GM18907 (cell line): ENCODE data around the gene TRABD2B.

Source experiments
- ATAC-seq: cut with Tn5 transposase; IDR thresholded peaks from one replicate; pipeline ENCODE4 v1.9.1; 2021; ENCODE audit warnings: mild to moderate bottlenecking, moderate library complexity; ENCODE audit not compliant: unreplicated experiment

The TRABD2B gene

DNA sequence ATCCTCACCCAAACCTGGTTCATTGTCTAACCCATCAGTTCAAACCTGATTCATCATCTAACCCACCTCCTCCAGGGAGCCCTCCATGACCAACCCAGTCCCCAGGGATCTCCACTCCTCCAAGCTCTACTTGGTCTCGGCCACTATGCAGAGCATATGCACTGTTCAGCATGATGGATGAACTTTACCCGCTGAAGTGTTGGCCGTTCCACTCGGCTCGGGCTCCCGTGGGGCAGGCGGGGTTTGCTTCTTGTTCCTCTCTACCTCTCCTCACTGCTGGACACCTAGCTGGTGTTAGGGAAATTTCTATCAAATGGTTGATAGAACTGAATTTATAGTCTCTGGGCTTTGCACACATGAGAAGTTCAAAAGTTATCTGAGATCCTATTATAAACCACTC lies 111.0 kb downstream of the TRABD2B start:
- no peak for ATAC-seq

- no peak for ATAC-seq
These were observed 111.9 kb downstream of the TRABD2B start for GRCh38 chr1:47885062-47885830.

DNA sequence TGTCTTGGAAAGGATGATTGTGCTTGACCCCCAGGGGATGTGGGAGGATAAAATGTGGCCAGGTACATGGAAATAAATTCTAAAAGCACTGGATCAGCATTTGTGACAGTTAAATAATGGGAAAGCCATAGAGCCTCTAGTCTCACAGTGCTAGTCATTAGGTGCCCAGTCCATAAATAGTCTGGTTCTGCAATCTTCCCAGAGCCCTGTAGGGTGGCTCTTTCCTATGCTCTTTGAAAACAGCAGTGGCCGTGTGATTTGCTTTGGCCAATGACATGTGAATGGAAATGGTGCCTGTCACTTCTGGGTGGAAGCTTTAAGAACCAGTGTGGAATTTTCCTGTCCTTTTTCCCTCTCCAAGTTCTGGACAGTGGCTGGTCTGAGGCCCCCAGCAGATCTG lies 113.2 kb downstream of the TRABD2B start:
- no peak for ATAC-seq

- no peak for ATAC-seq
These were observed 115.4 kb downstream of the TRABD2B start for GRCh38 chr1:47881505-47882442.

GRCh38 chr1:47876587-47876963 lies 120.6 kb downstream of the TRABD2B start:
- no peak for ATAC-seq

GRCh38 chr1:47875831-47876586 lies 121.2 kb downstream of the TRABD2B start:
- ATAC-seq: no peak

- no peak for ATAC-seq
These were observed 122.1 kb downstream of the TRABD2B start for GRCh38 chr1:47875036-47875435.

GRCh38 chr1:47873337-47873736 lies 123.8 kb downstream of the TRABD2B start:
- ATAC-seq: no peak

DNA sequence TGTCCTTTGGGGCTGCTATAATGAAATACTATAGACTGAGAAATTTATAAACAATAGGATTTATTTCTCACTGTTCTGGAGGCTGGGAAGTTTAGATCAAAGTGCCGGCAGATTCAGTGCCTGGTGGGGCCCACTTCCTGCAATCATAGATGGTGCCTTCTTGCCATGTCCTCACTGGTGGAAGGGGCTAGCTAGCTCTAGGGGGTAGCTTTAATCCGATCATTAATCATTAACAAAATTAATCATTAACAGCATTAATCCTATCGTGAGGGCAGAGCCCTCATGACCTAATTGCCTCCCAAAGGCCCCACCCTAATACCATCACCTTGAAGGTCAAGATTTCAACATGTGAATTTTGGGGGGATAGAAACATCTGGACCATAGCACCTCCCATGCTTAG lies 124.3 kb downstream of the TRABD2B start:
- ATAC-seq: no peak

- no peak for ATAC-seq
These were observed 125.3 kb downstream of the TRABD2B start for GRCh38 chr1:47871799-47872353.

GRCh38 chr1:47870946-47871676 lies 126.1 kb downstream of the TRABD2B start:
- no peak for ATAC-seq

DNA sequence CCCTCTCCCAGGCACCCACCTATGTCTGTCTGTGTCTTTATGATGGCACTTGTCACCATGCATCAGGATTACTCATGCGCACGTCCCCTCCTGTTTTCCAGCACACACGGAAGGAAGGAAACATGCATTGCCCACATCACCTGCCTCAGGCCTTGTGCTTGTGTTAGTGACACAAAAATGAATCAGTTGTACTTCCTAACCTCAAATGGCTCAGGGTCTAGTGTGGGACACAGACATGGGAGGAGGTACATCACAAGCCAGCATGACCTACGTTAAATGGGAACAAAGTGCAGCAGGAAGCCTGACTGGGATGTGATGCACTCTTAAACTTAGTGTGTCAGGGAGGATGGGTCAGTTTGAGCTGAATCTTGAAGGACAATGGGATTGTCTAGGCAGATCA lies 126.7 kb downstream of the TRABD2B start:
- no peak for ATAC-seq

GRCh38 chr1:47868348-47868676 lies 128.9 kb downstream of the TRABD2B start:
- no peak for ATAC-seq

GRCh38 chr1:47867438-47868347 lies 129.5 kb downstream of the TRABD2B start:
- no peak for ATAC-seq

GRCh38 chr1:47866601-47867437 lies 130.4 kb downstream of the TRABD2B start:
- no peak for ATAC-seq

- no peak for ATAC-seq
These were observed 131.2 kb downstream of the TRABD2B start for GRCh38 chr1:47865881-47866535.

DNA sequence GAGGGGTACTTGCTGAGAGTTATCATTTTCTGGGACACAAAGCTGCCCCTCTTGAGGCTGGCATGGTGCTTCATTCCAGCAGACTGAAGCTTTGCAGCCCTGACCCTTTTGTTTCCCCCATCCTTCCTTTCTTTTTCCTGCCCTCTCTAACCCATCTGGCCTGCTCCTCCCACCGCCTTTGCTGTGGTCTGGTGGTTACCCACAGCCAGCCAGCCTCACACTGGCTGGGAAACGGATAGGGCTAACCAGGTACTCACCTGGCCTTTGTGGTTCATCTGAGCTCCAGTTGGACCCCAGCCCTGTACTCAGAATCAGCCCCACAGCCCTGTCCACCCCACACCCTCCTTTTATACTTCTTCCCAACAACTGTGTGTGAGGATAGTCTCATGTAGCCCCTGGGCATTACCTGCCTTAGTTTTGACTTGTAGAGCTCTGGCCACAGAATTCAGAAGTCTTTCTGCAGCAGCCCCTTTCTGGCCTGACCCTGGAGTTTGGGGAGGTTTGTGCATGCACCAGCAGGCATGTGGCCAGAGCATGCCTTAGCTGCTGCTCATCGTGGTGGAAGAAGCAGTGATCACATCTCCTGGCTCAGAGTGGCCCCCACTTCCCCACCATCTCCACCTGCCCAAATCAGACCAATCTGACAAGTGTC lies 138.0 kb downstream of the TRABD2B start:
- ATAC-seq: no peak
